ENCODE data around the gene PUDP.

PUDP gene

DNA sequence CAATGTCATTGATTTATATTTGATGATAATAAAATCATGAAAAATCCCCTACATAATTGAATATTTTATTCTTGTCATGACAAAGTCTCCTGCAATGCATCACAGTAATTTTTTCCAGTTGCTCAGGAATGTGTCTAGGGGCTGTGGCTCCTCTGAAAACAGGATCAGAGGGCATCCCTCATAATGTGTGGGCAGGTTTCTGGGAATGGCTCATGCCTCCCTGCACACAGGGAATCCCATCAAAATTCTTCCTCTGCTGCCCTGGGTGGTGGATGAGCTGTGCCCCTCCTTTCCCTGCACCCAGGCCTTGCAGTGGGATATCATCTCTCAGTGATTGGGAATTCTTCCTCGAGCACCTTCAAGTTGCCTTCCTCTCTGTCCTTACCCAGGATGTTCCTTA is 20.4 kb upstream of the PUDP start:
- Histone ChIP-seq H3K27ac (ENCODE audit: low read depth, low read length) (no peak overlapping the region), H3K27me3 (ENCODE audit: control insufficient read depth, insufficient read depth, low read length) (no peaks in the 10 kb centered on the region), H3K4me3 (ENCODE audit: low read depth, low read length) (no peak overlapping the region), H3K4me1 (ENCODE audit: control insufficient read depth, insufficient read depth, low read length) (no peaks in the 10 kb centered on the region), H3K9me3 (ENCODE audit: control insufficient read depth, insufficient read depth, low read length) (no peaks in the 10 kb centered on the region), H3K9ac (ENCODE audit: low read depth, low read length) (no peak overlapping the region), H3K36me3 (ENCODE audit: control insufficient read depth, insufficient read depth, low read length) (no peaks in the 10 kb centered on the region)

DNA sequence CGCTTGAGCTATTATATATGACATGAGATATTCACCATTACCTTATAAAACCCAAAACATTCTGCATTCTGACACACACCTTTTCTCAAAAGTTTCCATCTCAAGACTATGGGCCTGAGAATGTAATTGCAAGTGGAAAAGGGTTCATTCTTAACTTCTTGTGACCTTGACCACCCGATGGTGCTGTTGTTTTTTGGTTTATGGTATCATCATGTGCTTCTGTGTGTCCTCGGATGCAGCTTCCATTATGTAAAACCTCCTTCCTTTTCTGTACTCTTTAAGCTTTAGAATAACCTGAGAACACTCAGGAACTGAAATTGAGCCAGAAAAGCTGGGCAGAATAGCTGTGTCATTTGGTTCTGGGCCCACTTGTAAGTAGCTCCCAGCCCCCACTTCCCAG is 16.2 kb upstream of the PUDP start:
- no peak overlapping the region for H3K9ac ChIP-seq (ENCODE audit: low read depth, low read length)
- no peaks in the 10 kb centered on the region for H3K36me3 ChIP-seq (ENCODE audit: control insufficient read depth, insufficient read depth, low read length)
- H3K27me3 ChIP-seq (ENCODE audit: control insufficient read depth, insufficient read depth, low read length) = no peaks in the 10 kb centered on the region
- H3K9me3 ChIP-seq (ENCODE audit: control insufficient read depth, insufficient read depth, low read length) = no peaks in the 10 kb centered on the region
- H3K27ac ChIP-seq (ENCODE audit: low read depth, low read length) = no peak overlapping the region
- H3K4me1 ChIP-seq (ENCODE audit: control insufficient read depth, insufficient read depth, low read length) = peaks cover 12% of the 10 kb centered on the region
- H3K4me3 ChIP-seq (ENCODE audit: low read depth, low read length) = no peak overlapping the region

DNA sequence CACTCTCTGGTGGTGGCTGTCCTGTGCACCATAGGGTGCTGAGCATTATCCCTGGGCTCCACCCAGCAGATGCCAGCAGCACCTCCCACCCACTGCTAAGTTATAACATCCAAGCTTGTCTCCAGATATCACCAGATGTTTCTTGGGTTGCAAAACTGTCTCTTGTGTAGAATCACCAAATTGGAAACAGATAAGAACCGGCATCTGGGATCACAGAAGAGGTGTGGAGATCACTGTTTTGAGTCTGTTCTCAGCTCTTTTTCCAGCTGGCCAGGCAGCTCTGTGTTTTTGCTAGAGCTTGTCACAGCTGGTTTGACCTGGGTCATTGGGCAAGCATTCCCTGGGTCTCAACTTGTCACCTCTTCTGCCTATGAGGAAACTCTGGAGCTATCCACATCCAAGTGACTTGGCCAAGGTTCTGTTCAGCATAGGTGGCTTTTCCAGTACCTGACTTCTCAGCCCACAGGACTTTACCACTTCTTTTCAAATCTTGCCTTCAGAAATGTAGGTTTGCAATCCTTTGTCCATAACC is 15.3 kb upstream of the PUDP start:
- Histone ChIP-seq H3K36me3 (ENCODE audit: control insufficient read depth, insufficient read depth, low read length) (no peaks in the 10 kb centered on the region), H3K27ac (ENCODE audit: low read depth, low read length) (no peak overlapping the region), H3K27me3 (ENCODE audit: control insufficient read depth, insufficient read depth, low read length) (no peaks in the 10 kb centered on the region), H3K9me3 (ENCODE audit: control insufficient read depth, insufficient read depth, low read length) (no peaks in the 10 kb centered on the region), H3K9ac (ENCODE audit: low read depth, low read length) (no peak overlapping the region), H3K4me1 (ENCODE audit: control insufficient read depth, insufficient read depth, low read length) (peaks cover 22% of the 10 kb centered on the region), H3K4me3 (ENCODE audit: low read depth, low read length) (no peak overlapping the region)

DNA sequence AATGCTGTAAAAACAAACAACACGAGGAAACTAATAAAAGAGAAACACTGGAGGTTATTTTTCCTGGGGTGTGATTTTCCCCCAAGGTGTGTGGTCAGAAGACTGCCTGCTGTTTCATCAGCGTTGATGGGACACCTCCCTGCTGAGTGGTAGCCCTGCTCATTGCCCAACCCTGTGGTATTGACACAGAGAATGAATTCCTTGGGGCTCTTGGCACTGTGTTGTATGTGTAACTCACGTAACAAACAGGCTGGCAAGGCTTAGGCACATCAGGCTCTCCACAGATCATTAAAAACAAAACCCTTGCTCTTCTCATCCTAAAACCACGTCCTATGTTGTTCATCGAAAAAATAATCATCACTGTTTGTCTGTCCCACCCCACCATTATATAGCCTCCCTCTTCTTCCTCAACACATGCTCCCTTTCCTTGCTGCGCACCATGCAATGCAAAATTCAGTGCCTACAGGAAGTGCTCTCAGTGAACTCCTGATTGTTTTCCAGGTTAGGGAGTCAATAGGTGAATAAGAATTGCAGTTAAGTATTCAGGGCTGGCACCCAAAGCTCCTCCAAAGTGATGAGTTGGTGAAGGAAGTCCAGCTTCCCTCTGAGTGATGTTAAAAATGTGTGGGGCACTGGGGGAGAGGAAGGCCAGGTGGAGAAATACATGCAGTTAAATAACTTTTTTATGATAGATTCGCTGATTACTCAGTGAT is 11.4 kb upstream of the PUDP start:
- Histone ChIP-seq H3K36me3 (ENCODE audit: control insufficient read depth, insufficient read depth, low read length) (no peaks in the 10 kb centered on the region), H3K27ac (ENCODE audit: low read depth, low read length) (no peak overlapping the region), H3K27me3 (ENCODE audit: control insufficient read depth, insufficient read depth, low read length) (no peaks in the 10 kb centered on the region), H3K4me3 (ENCODE audit: low read depth, low read length) (no peak overlapping the region), H3K4me1 (ENCODE audit: control insufficient read depth, insufficient read depth, low read length) (peaks cover 25% of the 10 kb centered on the region), H3K9ac (ENCODE audit: low read depth, low read length) (no peak overlapping the region), H3K9me3 (ENCODE audit: control insufficient read depth, insufficient read depth, low read length) (no peaks in the 10 kb centered on the region)

DNA sequence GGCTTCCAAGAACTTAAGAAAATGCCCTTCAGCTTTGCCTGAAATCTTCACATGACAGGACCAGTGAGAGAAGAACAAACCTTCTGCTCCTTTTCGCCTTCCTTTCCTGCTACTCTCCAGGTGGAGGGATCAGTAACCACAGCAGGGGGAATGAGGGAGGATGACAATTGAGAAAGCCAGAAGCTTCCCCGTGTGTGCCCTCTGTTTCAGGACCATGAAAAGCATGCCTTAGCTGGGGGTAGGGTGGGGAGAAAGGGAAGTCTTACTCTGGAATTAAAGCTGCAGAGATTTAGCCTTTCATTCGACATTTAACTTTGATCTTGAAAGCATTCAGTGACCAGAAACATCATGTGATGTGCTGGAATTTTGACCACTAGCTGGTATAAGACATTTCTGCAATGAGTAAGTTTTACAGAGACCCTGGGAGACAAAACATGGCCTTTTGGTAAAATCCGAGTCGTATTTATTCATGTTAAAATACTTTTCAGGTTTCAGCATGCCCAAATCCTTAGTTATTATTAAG is 10.6 kb upstream of the PUDP start:
- no peak overlapping the region for H3K27ac ChIP-seq (ENCODE audit: low read depth, low read length)
- no peaks in the 10 kb centered on the region for H3K36me3 ChIP-seq (ENCODE audit: control insufficient read depth, insufficient read depth, low read length)
- no peaks in the 10 kb centered on the region for H3K27me3 ChIP-seq (ENCODE audit: control insufficient read depth, insufficient read depth, low read length)
- H3K9me3 ChIP-seq (ENCODE audit: control insufficient read depth, insufficient read depth, low read length) = no peaks in the 10 kb centered on the region
- no peak overlapping the region for H3K9ac ChIP-seq (ENCODE audit: low read depth, low read length)
- H3K4me3 ChIP-seq (ENCODE audit: low read depth, low read length) = no peak overlapping the region
- H3K4me1 ChIP-seq (ENCODE audit: control insufficient read depth, insufficient read depth, low read length) = peaks cover 31% of the 10 kb centered on the region

DNA sequence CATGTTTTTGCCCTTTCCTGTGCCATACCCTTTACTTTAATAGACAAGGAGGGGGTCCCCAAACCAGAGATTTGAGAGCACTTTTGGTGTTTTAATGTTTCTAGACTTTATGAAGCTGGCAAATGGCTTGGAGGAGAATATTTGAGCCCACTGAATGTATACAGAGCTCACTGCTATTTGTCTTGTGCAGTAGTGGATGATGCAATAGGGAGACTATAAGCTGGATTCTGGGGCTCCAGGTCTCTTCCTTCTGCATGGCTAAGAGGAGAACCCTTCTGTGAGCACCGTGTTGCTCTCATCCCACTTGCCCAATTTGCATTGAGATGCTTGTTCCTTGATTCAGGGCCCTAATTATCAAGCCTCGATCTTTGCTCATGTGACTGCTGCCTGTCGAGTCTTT is 8.9 kb upstream of the PUDP start:
- Histone ChIP-seq H3K27ac (ENCODE audit: low read depth, low read length) (no peak overlapping the region), H3K36me3 (ENCODE audit: control insufficient read depth, insufficient read depth, low read length) (no peaks in the 10 kb centered on the region), H3K9me3 (ENCODE audit: control insufficient read depth, insufficient read depth, low read length) (no peaks in the 10 kb centered on the region), H3K9ac (ENCODE audit: low read depth, low read length) (no peak overlapping the region), H3K4me1 (ENCODE audit: control insufficient read depth, insufficient read depth, low read length) (peaks cover 31% of the 10 kb centered on the region), H3K4me3 (ENCODE audit: low read depth, low read length) (no peak overlapping the region), H3K27me3 (ENCODE audit: control insufficient read depth, insufficient read depth, low read length) (no peaks in the 10 kb centered on the region)

DNA sequence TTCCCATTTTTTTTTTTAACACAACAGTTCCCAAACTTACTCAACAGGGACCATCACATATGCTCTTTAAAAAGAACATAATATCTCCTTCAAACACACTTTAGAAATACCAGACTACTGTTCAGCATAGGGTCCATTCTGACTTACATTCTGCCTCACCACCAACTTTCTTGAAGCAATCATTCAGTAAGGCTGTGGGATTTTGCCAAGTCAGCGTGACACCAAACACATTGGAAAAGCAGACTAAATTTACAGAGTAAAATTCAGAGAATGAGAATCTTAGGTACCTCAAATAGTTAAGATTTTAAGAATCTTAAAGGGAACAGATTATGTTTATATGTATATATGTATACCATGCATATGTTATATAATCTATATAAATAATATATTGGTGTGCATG is 7.2 kb upstream of the PUDP start:
- H3K36me3 ChIP-seq (ENCODE audit: control insufficient read depth, insufficient read depth, low read length) = no peaks in the 10 kb centered on the region
- H3K4me1 ChIP-seq (ENCODE audit: control insufficient read depth, insufficient read depth, low read length) = peaks cover 29% of the 10 kb centered on the region
- no peak overlapping the region for H3K4me3 ChIP-seq (ENCODE audit: low read depth, low read length)
- no peaks in the 10 kb centered on the region for H3K9me3 ChIP-seq (ENCODE audit: control insufficient read depth, insufficient read depth, low read length)
- H3K9ac ChIP-seq (ENCODE audit: low read depth, low read length) = no peak overlapping the region
- no peak overlapping the region for H3K27ac ChIP-seq (ENCODE audit: low read depth, low read length)
- H3K27me3 ChIP-seq (ENCODE audit: control insufficient read depth, insufficient read depth, low read length) = no peaks in the 10 kb centered on the region

DNA sequence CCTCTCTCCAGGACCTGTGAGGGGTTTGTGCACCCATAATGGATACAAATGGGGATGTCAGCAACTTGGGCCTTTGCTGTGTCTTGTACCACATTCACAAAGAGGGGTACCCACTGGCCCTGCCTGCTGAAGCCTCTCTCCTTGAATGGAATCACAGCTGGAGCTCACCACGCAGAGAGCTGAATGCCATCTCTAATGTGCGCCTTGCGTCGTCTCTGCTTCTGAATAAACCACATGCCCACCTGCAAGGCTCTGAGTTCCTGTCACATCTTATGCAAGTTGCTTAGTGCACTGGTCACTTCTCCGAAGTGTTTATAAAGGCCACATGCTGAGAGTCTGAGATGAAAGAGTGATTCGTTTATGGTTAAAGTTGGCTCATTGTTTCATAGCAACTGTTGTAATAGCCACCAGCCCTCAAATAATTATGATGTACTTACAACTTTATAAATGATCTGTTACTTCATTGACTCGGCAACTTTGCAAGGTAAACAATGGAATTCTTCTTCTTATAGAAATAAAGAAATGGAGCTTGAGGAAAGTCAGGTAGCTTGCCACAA is 6.2 kb upstream of the PUDP start:
- no peak overlapping the region for H3K9ac ChIP-seq (ENCODE audit: low read depth, low read length)

DNA sequence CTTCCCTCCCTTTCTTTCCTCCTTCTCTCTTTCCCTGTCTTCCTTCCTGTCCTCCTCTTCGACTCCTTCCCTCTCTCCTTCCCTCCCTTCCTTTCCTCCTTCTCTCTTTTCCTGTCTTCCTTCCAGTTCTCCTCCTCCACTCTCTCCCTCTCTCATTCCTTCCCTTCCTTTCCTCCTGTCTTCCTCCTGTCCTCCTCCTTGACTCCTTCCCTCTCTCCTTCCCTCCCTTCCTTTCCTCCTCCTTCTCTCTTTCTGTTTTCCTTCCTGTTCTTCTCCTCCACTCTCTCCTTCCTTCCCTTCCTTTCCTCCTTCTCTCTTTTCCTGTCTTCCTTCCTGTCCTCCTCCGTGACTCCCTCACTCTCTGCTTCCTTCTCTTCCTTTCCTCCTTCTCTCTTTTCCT is 5.3 kb upstream of the PUDP start:
- Histone ChIP-seq H3K27ac (ENCODE audit: low read depth, low read length) (no peak overlapping the region), H3K27me3 (ENCODE audit: control insufficient read depth, insufficient read depth, low read length) (no peaks in the 10 kb centered on the region), H3K4me3 (ENCODE audit: low read depth, low read length) (no peak overlapping the region), H3K9me3 (ENCODE audit: control insufficient read depth, insufficient read depth, low read length) (no peaks in the 10 kb centered on the region), H3K4me1 (ENCODE audit: control insufficient read depth, insufficient read depth, low read length) (peaks cover 9% of the 10 kb centered on the region), H3K9ac (ENCODE audit: low read depth, low read length) (no peak overlapping the region), H3K36me3 (ENCODE audit: control insufficient read depth, insufficient read depth, low read length) (no peaks in the 10 kb centered on the region)

More for the DNA sequence above, 6.2 kb upstream of the PUDP start:
- Histone ChIP-seq H3K4me1 (ENCODE audit: control insufficient read depth, insufficient read depth, low read length) (peaks cover 18% of the 10 kb centered on the region), H3K36me3 (ENCODE audit: control insufficient read depth, insufficient read depth, low read length) (no peaks in the 10 kb centered on the region), H3K4me3 (ENCODE audit: low read depth, low read length) (no peak overlapping the region), H3K27me3 (ENCODE audit: control insufficient read depth, insufficient read depth, low read length) (no peaks in the 10 kb centered on the region), H3K9me3 (ENCODE audit: control insufficient read depth, insufficient read depth, low read length) (no peaks in the 10 kb centered on the region), H3K27ac (ENCODE audit: low read depth, low read length) (no peak overlapping the region)

DNA sequence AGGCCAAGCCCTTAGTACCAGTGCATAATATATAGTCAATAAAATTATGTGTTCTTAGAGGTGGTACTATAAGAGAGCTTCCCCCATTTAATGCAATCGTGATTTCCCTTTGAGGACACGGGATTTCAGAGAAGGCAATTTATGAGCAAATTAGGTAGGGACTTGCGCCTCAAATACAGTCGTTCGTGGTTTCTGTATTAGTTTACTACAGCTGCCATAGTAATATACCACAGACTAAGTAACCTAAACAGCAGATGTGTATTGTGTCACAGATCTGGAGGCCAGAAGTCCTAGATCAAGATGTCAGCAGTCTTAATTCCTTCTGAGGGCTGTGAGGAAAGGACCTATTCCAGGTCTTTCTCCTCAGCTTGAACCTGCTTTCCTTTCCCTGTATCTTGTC is 1.5 kb upstream of the PUDP start:
- no peak overlapping the region for H3K4me3 ChIP-seq (ENCODE audit: low read depth, low read length)
- no peak overlapping the region for H3K9ac ChIP-seq (ENCODE audit: low read depth, low read length)
- H3K9me3 ChIP-seq (ENCODE audit: control insufficient read depth, insufficient read depth, low read length) = no peaks in the 10 kb centered on the region
- no peaks in the 10 kb centered on the region for H3K36me3 ChIP-seq (ENCODE audit: control insufficient read depth, insufficient read depth, low read length)
- H3K27ac ChIP-seq (ENCODE audit: low read depth, low read length) = no peak overlapping the region
- peaks cover 17% of the 10 kb centered on the region for H3K4me1 ChIP-seq (ENCODE audit: control insufficient read depth, insufficient read depth, low read length)
- H3K27me3 ChIP-seq (ENCODE audit: control insufficient read depth, insufficient read depth, low read length) = no peaks in the 10 kb centered on the region

DNA sequence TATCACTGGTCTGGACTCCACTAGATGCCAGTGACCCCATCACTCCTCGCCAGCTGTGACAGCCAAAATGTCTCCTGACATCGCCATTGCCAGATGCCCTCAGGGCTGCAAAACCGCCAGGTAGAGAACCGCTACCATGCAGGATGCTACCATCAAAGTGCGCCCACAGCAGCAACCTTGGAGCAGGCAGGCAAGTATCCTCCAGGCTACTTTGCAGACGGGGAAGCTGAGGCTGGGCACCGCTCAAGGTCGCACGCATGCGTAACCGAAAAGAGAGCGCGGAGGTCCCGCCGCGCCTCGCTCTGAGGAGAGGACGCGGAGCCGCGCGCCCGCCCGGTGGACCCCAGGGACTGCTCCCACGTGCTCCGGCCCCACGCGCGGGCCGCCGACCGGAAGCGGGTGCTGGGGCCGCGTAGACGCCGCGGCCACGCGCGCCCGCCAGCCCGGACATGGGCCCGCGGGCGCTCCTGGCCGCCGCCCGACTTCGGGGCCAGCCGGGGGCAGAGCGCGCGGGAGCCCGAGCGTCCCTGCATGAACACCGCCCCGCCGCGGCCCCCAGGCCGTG is 458 bp downstream of the PUDP start, which contains the start of gene STS:
STS (plus strand) TSS at position 300 of the 565 bp plus-strand sequence. CDS start 105,488 bp downstream, outside the sequence.
- Histone ChIP-seq H3K4me1 (ENCODE audit: control insufficient read depth, insufficient read depth, low read length) (peaks cover 11% of the 10 kb centered on the region), H3K36me3 (ENCODE audit: control insufficient read depth, insufficient read depth, low read length) (no peaks in the 10 kb centered on the region), H3K9ac (ENCODE audit: low read depth, low read length) (peak within 1 kb of the TSS; percentile 73), H3K27me3 (ENCODE audit: control insufficient read depth, insufficient read depth, low read length) (no peaks in the 10 kb centered on the region), H3K9me3 (ENCODE audit: control insufficient read depth, insufficient read depth, low read length) (no peaks in the 10 kb centered on the region), H3K27ac (ENCODE audit: low read depth, low read length) (peak within 1 kb of the TSS; percentile 47), H3K4me3 (ENCODE audit: low read depth, low read length) (peak within 1 kb of the TSS; percentile 97)
